Measurements from ENCODE around the gene ASXL1.

DNA sequence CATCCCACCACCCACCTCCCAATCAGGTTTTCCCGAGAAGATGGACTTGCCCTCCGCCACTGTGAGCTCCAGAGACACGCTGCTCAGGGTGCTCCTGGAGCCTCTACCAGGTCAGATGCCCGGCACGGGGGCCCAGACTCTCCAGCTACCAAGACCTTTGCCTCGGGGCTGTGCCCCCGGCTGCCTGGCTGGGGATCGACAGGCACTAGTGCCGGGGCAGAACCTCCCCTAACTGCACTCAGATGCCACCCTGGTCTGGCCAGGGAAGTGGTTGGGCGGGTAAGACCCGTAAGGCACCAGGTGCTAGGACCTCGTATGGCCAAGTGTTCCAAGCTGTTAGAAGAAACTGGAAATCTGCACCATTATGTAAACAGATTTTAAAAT lies 100.7 kb downstream of the ASXL1 start:
- TF ChIP-seq NFE2L1 (CRISPR knock-in tag; IDR thresholded peaks at IDR 0.05), result no peak
- TF ChIP-seq NR2C2 (CRISPR knock-in tag; IDR thresholded peaks at IDR 0.05), result no peak
- TF ChIP-seq, protein P1, sequence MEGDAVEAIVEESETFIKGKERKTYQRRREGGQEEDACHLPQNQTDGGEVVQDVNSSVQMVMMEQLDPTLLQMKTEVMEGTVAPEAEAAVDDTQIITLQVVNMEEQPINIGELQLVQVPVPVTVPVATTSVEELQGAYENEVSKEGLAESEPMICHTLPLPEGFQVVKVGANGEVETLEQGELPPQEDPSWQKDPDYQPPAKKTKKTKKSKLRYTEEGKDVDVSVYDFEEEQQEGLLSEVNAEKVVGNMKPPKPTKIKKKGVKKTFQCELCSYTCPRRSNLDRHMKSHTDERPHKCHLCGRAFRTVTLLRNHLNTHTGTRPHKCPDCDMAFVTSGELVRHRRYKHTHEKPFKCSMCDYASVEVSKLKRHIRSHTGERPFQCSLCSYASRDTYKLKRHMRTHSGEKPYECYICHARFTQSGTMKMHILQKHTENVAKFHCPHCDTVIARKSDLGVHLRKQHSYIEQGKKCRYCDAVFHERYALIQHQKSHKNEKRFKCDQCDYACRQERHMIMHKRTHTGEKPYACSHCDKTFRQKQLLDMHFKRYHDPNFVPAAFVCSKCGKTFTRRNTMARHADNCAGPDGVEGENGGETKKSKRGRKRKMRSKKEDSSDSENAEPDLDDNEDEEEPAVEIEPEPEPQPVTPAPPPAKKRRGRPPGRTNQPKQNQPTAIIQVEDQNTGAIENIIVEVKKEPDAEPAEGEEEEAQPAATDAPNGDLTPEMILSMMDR (IDR thresholded peaks at IDR 0.05), result no peak
- TF ChIP-seq, protein P2, sequence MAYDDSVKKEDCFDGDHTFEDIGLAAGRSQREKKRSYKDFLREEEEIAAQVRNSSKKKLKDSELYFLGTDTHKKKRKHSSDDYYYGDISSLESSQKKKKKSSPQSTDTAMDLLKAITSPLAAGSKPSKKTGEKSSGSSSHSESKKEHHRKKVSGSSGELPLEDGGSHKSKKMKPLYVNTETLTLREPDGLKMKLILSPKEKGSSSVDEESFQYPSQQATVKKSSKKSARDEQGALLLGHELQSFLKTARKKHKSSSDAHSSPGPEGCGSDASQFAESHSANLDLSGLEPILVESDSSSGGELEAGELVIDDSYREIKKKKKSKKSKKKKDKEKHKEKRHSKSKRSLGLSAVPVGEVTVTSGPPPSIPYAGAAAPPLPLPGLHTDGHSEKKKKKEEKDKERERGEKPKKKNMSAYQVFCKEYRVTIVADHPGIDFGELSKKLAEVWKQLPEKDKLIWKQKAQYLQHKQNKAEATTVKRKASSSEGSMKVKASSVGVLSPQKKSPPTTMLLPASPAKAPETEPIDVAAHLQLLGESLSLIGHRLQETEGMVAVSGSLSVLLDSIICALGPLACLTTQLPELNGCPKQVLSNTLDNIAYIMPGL (CRISPR knock-in tag; IDR thresholded peaks at IDR 0.05), result no peak
- TF ChIP-seq ZNF423 (CRISPR knock-in tag; IDR thresholded peaks at IDR 0.05), result no peak
- no peak for TF ChIP-seq GABPB1 (CRISPR knock-in tag; IDR thresholded peaks at IDR 0.05)
- TF ChIP-seq, protein P3, sequence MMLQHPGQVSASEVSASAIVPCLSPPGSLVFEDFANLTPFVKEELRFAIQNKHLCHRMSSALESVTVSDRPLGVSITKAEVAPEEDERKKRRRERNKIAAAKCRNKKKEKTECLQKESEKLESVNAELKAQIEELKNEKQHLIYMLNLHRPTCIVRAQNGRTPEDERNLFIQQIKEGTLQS (CRISPR knock-in tag; conservative IDR thresholded peaks at IDR 0.05), result no peak
